ENCODE results near the gene RHO.

RHO gene

GRCh38 chr3:129557548-129557894 is 29.1 kb downstream of the RHO start:
- no peak overlapping the region for H3K9ac ChIP-seq (ENCODE audit: low read depth, low read length)
- H3K36me3 ChIP-seq (ENCODE audit: insufficient read depth, low read length) = peaks cover 14% of the 10 kb centered on the region
- H3K27me3 ChIP-seq (ENCODE audit: insufficient read depth, low read length) = no peaks in the 10 kb centered on the region
- H3K9me3 ChIP-seq (ENCODE audit: insufficient read depth, low read depth, low read length) = no peaks in the 10 kb centered on the region
- no peaks in the 10 kb centered on the region; the same call in 1 of the 2 replicates for H3K4me1 ChIP-seq (ENCODE audit: insufficient read depth, low read length)
- no peak overlapping the region for H3K4me3 ChIP-seq (ENCODE audit: low read length)
- no peak overlapping the region for H3K27ac ChIP-seq (ENCODE audit: low read depth, low read length)
- 91% methylated on average over 11 of the region's 11 CpGs for WGBS

GRCh38 chr3:129558081-129558771 is 29.8 kb downstream of the RHO start:
- Histone ChIP-seq H3K9ac (ENCODE audit: low read depth, low read length) (no peak overlapping the region; the same call in 1 of the 2 replicates), H3K27ac (ENCODE audit: low read depth, low read length) (no peak overlapping the region)
- 93% methylated on average over 15 of the region's 15 CpGs for WGBS

GRCh38 chr3:129558772-129559564 is 30.5 kb downstream of the RHO start:
- Histone ChIP-seq H3K36me3 (ENCODE audit: insufficient read depth, low read length) (peaks cover 16% of the 10 kb centered on the region), H3K27ac (ENCODE audit: low read depth, low read length) (no peak overlapping the region), H3K27me3 (ENCODE audit: insufficient read depth, low read length) (no peaks in the 10 kb centered on the region), H3K4me1 (ENCODE audit: insufficient read depth, low read length) (no peaks in the 10 kb centered on the region; the same call in 1 of the 2 replicates), H3K4me3 (ENCODE audit: low read length) (no peak overlapping the region), H3K9me3 (ENCODE audit: insufficient read depth, low read depth, low read length) (no peaks in the 10 kb centered on the region), H3K9ac (ENCODE audit: low read depth, low read length) (no peak overlapping the region)
- WGBS = 89% methylated on average over 11 of the region's 11 CpGs

More at GRCh38 chr3:129558081-129558771, 29.8 kb downstream of the RHO start:
- Histone ChIP-seq H3K27me3 (ENCODE audit: insufficient read depth, low read length) (no peaks in the 10 kb centered on the region), H3K9me3 (ENCODE audit: insufficient read depth, low read depth, low read length) (no peaks in the 10 kb centered on the region), H3K4me1 (ENCODE audit: insufficient read depth, low read length) (no peaks in the 10 kb centered on the region; the same call in 1 of the 2 replicates), H3K36me3 (ENCODE audit: insufficient read depth, low read length) (peaks cover 16% of the 10 kb centered on the region), H3K4me3 (ENCODE audit: low read length) (no peak overlapping the region)

- no peak overlapping the region for H3K4me3 ChIP-seq (ENCODE audit: low read length)
- 95% methylated on average over 20 of the region's 20 CpGs for WGBS
- H3K27me3 ChIP-seq (ENCODE audit: insufficient read depth, low read length) = no peaks in the 10 kb centered on the region
- no peak overlapping the region for H3K27ac ChIP-seq (ENCODE audit: low read depth, low read length)
- no peaks in the 10 kb centered on the region; the same call in 1 of the 2 replicates for H3K4me1 ChIP-seq (ENCODE audit: insufficient read depth, low read length)
- peaks cover 16% of the 10 kb centered on the region for H3K36me3 ChIP-seq (ENCODE audit: insufficient read depth, low read length)
- H3K9ac ChIP-seq (ENCODE audit: low read depth, low read length) = no peak overlapping the region
- H3K9me3 ChIP-seq (ENCODE audit: insufficient read depth, low read depth, low read length) = no peaks in the 10 kb centered on the region
These were observed 31.2 kb downstream of the RHO start for GRCh38 chr3:129559565-129560079.

- Histone ChIP-seq H3K4me1 (ENCODE audit: insufficient read depth, low read length) (no peaks in the 10 kb centered on the region; the same call in 1 of the 2 replicates), H3K27ac (ENCODE audit: low read depth, low read length) (no peak overlapping the region), H3K4me3 (ENCODE audit: low read length) (no peak overlapping the region), H3K9ac (ENCODE audit: low read depth, low read length) (no peak overlapping the region), H3K9me3 (ENCODE audit: insufficient read depth, low read depth, low read length) (no peaks in the 10 kb centered on the region), H3K36me3 (ENCODE audit: insufficient read depth, low read length) (peaks cover 16% of the 10 kb centered on the region), H3K27me3 (ENCODE audit: insufficient read depth, low read length) (no peaks in the 10 kb centered on the region)
- 83% methylated on average over 16 of the region's 16 CpGs for WGBS
These were observed 31.9 kb downstream of the RHO start for GRCh38 chr3:129560269-129560787.

- H3K27ac ChIP-seq (ENCODE audit: low read depth, low read length) = no peak overlapping the region
- no peaks in the 10 kb centered on the region; the same call in 1 of the 2 replicates for H3K4me1 ChIP-seq (ENCODE audit: insufficient read depth, low read length)
- no peaks in the 10 kb centered on the region for H3K9me3 ChIP-seq (ENCODE audit: insufficient read depth, low read depth, low read length)
- no peaks in the 10 kb centered on the region for H3K27me3 ChIP-seq (ENCODE audit: insufficient read depth, low read length)
- WGBS = 77% methylated on average over 18 of the region's 18 CpGs
- no peak overlapping the region for H3K9ac ChIP-seq (ENCODE audit: low read depth, low read length)
- H3K36me3 ChIP-seq (ENCODE audit: insufficient read depth, low read length) = peaks cover 21% of the 10 kb centered on the region
- no peak overlapping the region for H3K4me3 ChIP-seq (ENCODE audit: low read length)
These were observed 32.6 kb downstream of the RHO start for GRCh38 chr3:129560911-129561594.

- no peak overlapping the region for H3K4me3 ChIP-seq (ENCODE audit: low read length)
- no peaks in the 10 kb centered on the region; the same call in 1 of the 2 replicates for H3K4me1 ChIP-seq (ENCODE audit: insufficient read depth, low read length)
- no peak overlapping the region for H3K27ac ChIP-seq (ENCODE audit: low read depth, low read length)
- no peak overlapping the region for H3K9ac ChIP-seq (ENCODE audit: low read depth, low read length)
- 94% methylated on average over 18 of the region's 18 CpGs for WGBS
- H3K9me3 ChIP-seq (ENCODE audit: insufficient read depth, low read depth, low read length) = no peaks in the 10 kb centered on the region
- peaks cover 19% of the 10 kb centered on the region; the same call in 1 of the 2 replicates for H3K36me3 ChIP-seq (ENCODE audit: insufficient read depth, low read length)
- no peaks in the 10 kb centered on the region for H3K27me3 ChIP-seq (ENCODE audit: insufficient read depth, low read length)
These were observed 33.3 kb downstream of the RHO start for GRCh38 chr3:129561619-129562248.

DNA sequence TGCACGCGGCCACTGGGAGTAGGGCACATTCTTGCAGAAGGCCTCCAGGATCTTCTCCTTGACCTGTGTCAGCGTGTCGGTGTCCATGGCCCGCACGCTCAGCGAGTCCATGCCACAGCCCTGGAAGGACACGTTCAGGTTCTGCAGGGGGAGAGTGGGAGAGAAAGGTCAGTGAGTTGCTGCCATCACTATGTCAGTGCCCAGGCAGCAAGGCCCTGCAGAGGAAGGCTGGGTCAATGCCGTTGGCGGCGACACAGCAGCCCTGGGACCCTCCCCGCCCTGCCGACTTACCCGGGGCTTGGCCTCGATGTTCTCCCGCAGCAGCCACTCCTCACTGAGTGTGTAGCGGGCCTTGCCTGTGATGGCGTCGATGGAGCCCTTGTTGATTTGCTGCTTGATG is 34.4 kb downstream of the RHO start:
- Histone ChIP-seq H3K27ac (ENCODE audit: low read depth, low read length) (no peak overlapping the region), H3K36me3 (ENCODE audit: insufficient read depth, low read length) (peaks cover 15% of the 10 kb centered on the region; the same call in 1 of the 2 replicates), H3K9ac (ENCODE audit: low read depth, low read length) (no peak overlapping the region), H3K27me3 (ENCODE audit: insufficient read depth, low read length) (no peaks in the 10 kb centered on the region), H3K4me1 (ENCODE audit: insufficient read depth, low read length) (no peaks in the 10 kb centered on the region; the same call in 1 of the 2 replicates), H3K4me3 (ENCODE audit: low read length) (no peak overlapping the region), H3K9me3 (ENCODE audit: insufficient read depth, low read depth, low read length) (no peaks in the 10 kb centered on the region)
- 93% methylated on average over 19 of the region's 19 CpGs for WGBS

- Histone ChIP-seq H3K27me3 (ENCODE audit: insufficient read depth, low read length) (no peaks in the 10 kb centered on the region), H3K36me3 (ENCODE audit: insufficient read depth, low read length) (peaks cover 15% of the 10 kb centered on the region; the same call in 1 of the 2 replicates), H3K9ac (ENCODE audit: low read depth, low read length) (no peak overlapping the region), H3K4me3 (ENCODE audit: low read length) (no peak overlapping the region), H3K27ac (ENCODE audit: low read depth, low read length) (no peak overlapping the region), H3K9me3 (ENCODE audit: insufficient read depth, low read depth, low read length) (no peaks in the 10 kb centered on the region), H3K4me1 (ENCODE audit: insufficient read depth, low read length) (no peaks in the 10 kb centered on the region; the same call in 1 of the 2 replicates)
- 96% methylated on average over 12 of the region's 12 CpGs for WGBS
These were observed 34.9 kb downstream of the RHO start for GRCh38 chr3:129563332-129563731.

- Histone ChIP-seq H3K9ac (ENCODE audit: low read depth, low read length) (no peak overlapping the region), H3K4me1 (ENCODE audit: insufficient read depth, low read length) (no peaks in the 10 kb centered on the region; the same call in 1 of the 2 replicates), H3K4me3 (ENCODE audit: low read length) (no peak overlapping the region), H3K36me3 (ENCODE audit: insufficient read depth, low read length) (peaks cover 15% of the 10 kb centered on the region; the same call in 1 of the 2 replicates), H3K9me3 (ENCODE audit: insufficient read depth, low read depth, low read length) (no peaks in the 10 kb centered on the region), H3K27ac (ENCODE audit: low read depth, low read length) (no peak overlapping the region), H3K27me3 (ENCODE audit: insufficient read depth, low read length) (no peaks in the 10 kb centered on the region)
- 87% methylated on average over 8 of the region's 8 CpGs for WGBS
These were observed 35.6 kb downstream of the RHO start for GRCh38 chr3:129563850-129564535.
